ENCODE results near the gene MTMR4. TPM values are rescaled to one million over a fixed set of nuclear protein-coding genes. Genes with fewer than 3 reads are reported as not detected.

Gene MTMR4
- total RNA-seq, 1 donor from 2014 or later = 40.9 TPM

GRCh38 chr17:58516644-58517377 is 2.4 kb upstream of the MTMR4 start:
- peaks cover 10% of the 10 kb centered on the region for H3K36me3 ChIP-seq
- TF ChIP-seq CTCF (IDR thresholded peaks at IDR 0.05) = no peak
- peak overlapping the region; percentile 93 for H3K27ac ChIP-seq
- H3K9me3 ChIP-seq = no peaks in the 10 kb centered on the region
- peak overlapping the region; percentile 81 for H3K4me3 ChIP-seq
- intact Hi-C loops (cut with DNase I) = no loop called here
- no peak for ATAC-seq
- no peaks in the 10 kb centered on the region for H3K27me3 ChIP-seq
- peaks cover 26% of the 10 kb centered on the region for H3K4me1 ChIP-seq
- no peak for DNase-seq

DNA sequence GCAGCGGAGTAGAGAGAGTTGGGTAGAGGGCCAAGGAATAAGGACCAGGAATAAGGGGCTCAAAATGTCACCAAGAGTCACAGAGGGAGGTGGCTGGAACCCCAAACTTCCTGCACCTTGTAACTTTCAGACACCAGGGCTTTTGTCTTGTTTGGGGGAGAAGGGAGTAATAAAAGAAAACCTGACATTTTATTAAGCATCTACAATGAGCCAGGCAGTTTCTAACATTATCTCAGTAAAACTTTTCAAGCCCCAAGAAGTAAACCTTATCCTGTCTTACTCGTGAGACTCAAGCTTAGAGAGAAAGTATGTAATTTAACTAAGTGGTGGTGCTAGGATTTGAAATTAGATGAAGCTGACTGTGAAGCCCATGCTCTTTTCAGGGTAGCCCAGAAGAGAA is 848 bp upstream of the MTMR4 start:
- Histone ChIP-seq H3K27me3 (no peaks in the 10 kb centered on the region), H3K27ac (peak overlapping the region; percentile 65), H3K4me1 (peaks cover 26% of the 10 kb centered on the region), H3K36me3 (peaks cover 25% of the 10 kb centered on the region), H3K4me3 (peak overlapping the region; percentile 73), H3K9me3 (no peaks in the 10 kb centered on the region)
- intact Hi-C loops (cut with DNase I) = no loop called here
- DNase-seq (no peak), ATAC-seq (no peak)
- no peak for TF ChIP-seq CTCF (IDR thresholded peaks at IDR 0.05)

GRCh38 chr17:58514770-58515157 is 326 bp upstream of the MTMR4 start:
- TF ChIP-seq CTCF (IDR thresholded peaks at IDR 0.05) = no peak
- H3K27me3 ChIP-seq = no peaks in the 10 kb centered on the region
- H3K36me3 ChIP-seq = peaks cover 30% of the 10 kb centered on the region
- no peaks in the 10 kb centered on the region for H3K9me3 ChIP-seq
- H3K27ac ChIP-seq = peak overlapping the region; percentile 65
- H3K4me1 ChIP-seq = peaks cover 26% of the 10 kb centered on the region
- intact Hi-C loops (cut with DNase I) = no loop called here
- ATAC-seq (no peak), DNase-seq (no peak)
- peak overlapping the region; percentile 73 for H3K4me3 ChIP-seq

DNA sequence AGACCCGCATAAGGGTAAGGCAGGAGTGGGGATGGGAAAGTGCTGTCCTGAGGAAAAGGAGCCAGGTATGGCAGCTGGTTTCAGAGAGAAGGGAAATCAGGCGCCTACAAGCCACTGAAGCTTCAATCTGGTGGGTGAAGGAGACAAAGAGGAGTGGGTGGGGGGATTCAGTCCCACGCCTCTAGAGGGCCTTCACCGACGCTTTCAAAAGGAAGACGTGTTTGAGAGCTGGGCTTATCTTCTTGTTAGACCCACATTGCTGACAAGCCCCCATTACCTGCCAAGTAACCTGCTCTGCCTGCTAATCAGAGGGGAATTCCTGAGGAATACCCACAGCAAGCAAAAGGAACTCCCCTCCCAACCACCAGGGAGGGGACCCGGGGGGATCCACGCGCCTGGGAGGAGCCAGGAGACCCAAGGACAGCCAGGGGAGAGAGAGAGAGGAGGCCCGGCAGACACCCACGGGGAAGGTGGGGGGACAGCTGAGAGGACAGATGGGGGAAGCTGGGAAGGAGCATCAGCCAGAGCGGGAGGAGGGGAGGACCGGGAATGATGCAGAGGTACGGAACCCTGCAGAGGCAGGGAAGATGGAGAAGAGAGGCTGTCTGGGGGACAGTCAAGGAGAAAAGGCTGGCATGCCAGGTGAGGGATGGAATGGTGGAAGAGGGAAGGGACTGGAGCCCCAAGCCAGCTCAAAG is 1.0 kb downstream of the MTMR4 start:
- peaks cover 26% of the 10 kb centered on the region for H3K4me1 ChIP-seq
- no peak overlapping the region for H3K27ac ChIP-seq
- no peak for DNase-seq
- H3K36me3 ChIP-seq = peaks cover 44% of the 10 kb centered on the region
- peak overlapping the region; percentile 73 for H3K4me3 ChIP-seq
- no peaks in the 10 kb centered on the region for H3K9me3 ChIP-seq
- TF ChIP-seq CTCF (IDR thresholded peaks at IDR 0.05) = no peak
- no peak for ATAC-seq
- intact Hi-C loops (cut with DNase I) = no loop called here
- H3K27me3 ChIP-seq = no peaks in the 10 kb centered on the region

DNA sequence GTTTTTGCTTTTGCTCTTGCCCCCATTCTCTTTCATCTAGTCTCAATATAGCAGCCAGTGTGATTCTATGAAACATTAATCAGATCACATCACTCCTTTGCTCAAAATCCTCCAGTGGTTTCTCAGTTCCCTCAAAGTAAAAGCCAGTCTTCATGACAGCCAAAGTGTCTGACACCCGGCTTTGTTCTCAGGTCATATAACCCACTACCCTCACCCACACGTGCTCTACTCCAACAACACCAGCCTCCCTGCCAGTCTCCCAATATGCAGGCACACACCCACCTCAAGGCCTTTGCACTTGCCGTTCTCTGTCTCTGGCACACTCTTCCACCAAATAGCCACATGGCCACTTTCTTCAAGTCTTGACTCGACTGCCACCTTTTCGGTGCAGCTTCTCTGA is 4.4 kb downstream of the MTMR4 start:
- Histone ChIP-seq H3K36me3 (peaks cover 77% of the 10 kb centered on the region), H3K4me1 (peaks cover 19% of the 10 kb centered on the region), H3K4me3 (no peak overlapping the region), H3K27ac (no peak overlapping the region), H3K27me3 (no peaks in the 10 kb centered on the region), H3K9me3 (no peaks in the 10 kb centered on the region)
- intact Hi-C loops (cut with DNase I) = no loop called here
- TF ChIP-seq CTCF (IDR thresholded peaks at IDR 0.05) = no peak
- DNase-seq = no peak
- ATAC-seq = no peak

All from upper lobe of right lung (tissue), 1 donor.